Thyroid gland (tissue), 4 donors: ENCODE measurements around the gene PLIN3. TPM values are rescaled to one million over a fixed set of nuclear protein-coding genes. Genes with fewer than 3 reads are reported as not detected.

ENCODE experiments used
- DNase-seq, 2 donors: peaks; one replicate each; pipeline ENCODE4 v3.0.0-alpha.2; 2019
- H3K27ac ChIP-seq, 3 donors: fragments of 200-600 bp; sonication (generic); 1 replicate in 2 of 3; 2 replicates in 1 of 3; pipeline ENCODE4 v1.5.1; 2016 to 2019; ENCODE audit warnings: mild to moderate bottlenecking in 1 of 3, moderate library complexity in 1 of 3
- H3K27me3 ChIP-seq: fragments of 200-600 bp; sonication (generic); one replicate; pipeline ENCODE4 v1.5.1; 2019
- H3K36me3 ChIP-seq, 2 donors: fragments of 200-600 bp; sonication (generic); one replicate each; pipeline ENCODE4 v1.5.1; 2016 to 2019
- H3K4me1 ChIP-seq, 2 donors: fragments of 200-600 bp; sonication (generic); one replicate each; pipeline ENCODE4 v1.5.1; 2017 to 2019
- H3K4me3 ChIP-seq, 3 donors: fragments of 200-600 bp; sonication (generic); replicated peaks in 1 of 3; 1 replicate in 2 of 3; 2 replicates in 1 of 3; pipeline ENCODE4 v1.5.1; 2016; ENCODE audit warnings: mild to moderate bottlenecking in 1 of 3
- H3K9me3 ChIP-seq: fragments of 200-600 bp; sonication (generic); one replicate; pipeline ENCODE4 v1.5.1; 2017
- POLR2A ChIP-seq, 2 donors: fragments of 450-650 bp; IDR thresholded peaks; one replicate each; pipeline ENCODE4 v1.6.1; 2017; ENCODE audit warnings: antibody characterized with exemption in 2 of 2, mild to moderate bottlenecking in 2 of 2, moderate library complexity in 1 of 2
- WGBS, 2 donors: methylation state at CpG; one replicate each; pipeline ENCODE4 v1.1.5; 2017; 5-methylcytosine and 5-hydroxymethylcytosine counted together
- intact Hi-C: fragments of 100-400 bp; cut with DNase I; formaldehyde crosslinking; loops from one replicate; pipeline ENCODE4 v1.15.1; 2023
- total RNA-seq, 4 donors: library from RNA; depleted of rRNA; stranded (reverse); fragments of >200 nt; gene quantifications; one replicate each; pipeline ENCODE4 v1.2.3, GENCODE V29; 2016
- TF ChIP-seq, protein P1 (sequence below), 6 experiments: fragments of 200-600 bp in 3 of 6; fragments of 450-650 bp in 3 of 6; sonication (generic) in 3 of 6; IDR thresholded peaks; one replicate each; pipeline ENCODE4 v1.5.1; 2016 to 2019; ENCODE audit warnings: antibody characterized with exemption in 6 of 6, mild to moderate bottlenecking in 2 of 6, inconsistent platforms in 1 of 6, moderate library complexity in 1 of 6

PLIN3 gene
- total RNA-seq, 4 donors from 2014 or later = 24.4 to 41.3 (median 38.0) TPM

GRCh38 chr19:4817467-4818277 is 49.8 kb downstream of the PLIN3 start:
- H3K9me3 ChIP-seq = no peaks in the 10 kb centered on the region
- DNase-seq = no peak
- no peak for TF ChIP-seq POLR2A (IDR thresholded peaks at IDR 0.05)
- TF ChIP-seq, protein P1, sequence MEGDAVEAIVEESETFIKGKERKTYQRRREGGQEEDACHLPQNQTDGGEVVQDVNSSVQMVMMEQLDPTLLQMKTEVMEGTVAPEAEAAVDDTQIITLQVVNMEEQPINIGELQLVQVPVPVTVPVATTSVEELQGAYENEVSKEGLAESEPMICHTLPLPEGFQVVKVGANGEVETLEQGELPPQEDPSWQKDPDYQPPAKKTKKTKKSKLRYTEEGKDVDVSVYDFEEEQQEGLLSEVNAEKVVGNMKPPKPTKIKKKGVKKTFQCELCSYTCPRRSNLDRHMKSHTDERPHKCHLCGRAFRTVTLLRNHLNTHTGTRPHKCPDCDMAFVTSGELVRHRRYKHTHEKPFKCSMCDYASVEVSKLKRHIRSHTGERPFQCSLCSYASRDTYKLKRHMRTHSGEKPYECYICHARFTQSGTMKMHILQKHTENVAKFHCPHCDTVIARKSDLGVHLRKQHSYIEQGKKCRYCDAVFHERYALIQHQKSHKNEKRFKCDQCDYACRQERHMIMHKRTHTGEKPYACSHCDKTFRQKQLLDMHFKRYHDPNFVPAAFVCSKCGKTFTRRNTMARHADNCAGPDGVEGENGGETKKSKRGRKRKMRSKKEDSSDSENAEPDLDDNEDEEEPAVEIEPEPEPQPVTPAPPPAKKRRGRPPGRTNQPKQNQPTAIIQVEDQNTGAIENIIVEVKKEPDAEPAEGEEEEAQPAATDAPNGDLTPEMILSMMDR (IDR thresholded peaks at IDR 0.05) = no peak
- peaks cover 15 to 19% of the 10 kb centered on the region in 2 donors for H3K36me3 ChIP-seq
- 94 to 98% methylated on average over 12 to 13 of the region's 32 CpGs for WGBS, 2 donors
- H3K27ac ChIP-seq = no peak overlapping the region
- H3K27me3 ChIP-seq = no peaks in the 10 kb centered on the region
- intact Hi-C loops = no loop called here
- peaks cover 0 to 12% of the 10 kb centered on the region in 2 donors for H3K4me1 ChIP-seq
- H3K4me3 ChIP-seq = no peak overlapping the region

GRCh38 chr19:4816950-4817278 is 50.6 kb downstream of the PLIN3 start:
- Histone ChIP-seq H3K4me1 (peaks cover 0 to 12% of the 10 kb centered on the region in 2 donors), H3K9me3 (no peaks in the 10 kb centered on the region), H3K27me3 (no peaks in the 10 kb centered on the region), H3K4me3 (no peak overlapping the region), H3K27ac (no peak overlapping the region), H3K36me3 (peaks cover 15 to 19% of the 10 kb centered on the region in 2 donors)
- TF ChIP-seq, protein P1 (IDR thresholded peaks at IDR 0.05) = no peak
- TF ChIP-seq POLR2A (IDR thresholded peaks at IDR 0.05) = no peak
- no peak for DNase-seq
- WGBS, 2 donors = 95 to 96% methylated on average over 16 of the region's 16 CpGs
- intact Hi-C loops = no loop called here

GRCh38 chr19:4816202-4816949 is 51.1 kb downstream of the PLIN3 start:
- no peak overlapping the region for H3K27ac ChIP-seq
- no peak overlapping the region for H3K4me3 ChIP-seq
- intact Hi-C loops = no loop called here
- H3K36me3 ChIP-seq = peaks cover 15 to 19% of the 10 kb centered on the region in 2 donors
- no peaks in the 10 kb centered on the region for H3K9me3 ChIP-seq
- WGBS, 2 donors = 96 to 97% methylated on average over 12 to 18 of the region's 35 CpGs
- no peak for TF ChIP-seq POLR2A (IDR thresholded peaks at IDR 0.05)
- TF ChIP-seq, protein P1 (IDR thresholded peaks at IDR 0.05) = no peak
- H3K27me3 ChIP-seq = no peaks in the 10 kb centered on the region
- DNase-seq = no peak
- peaks cover 0 to 12% of the 10 kb centered on the region in 2 donors for H3K4me1 ChIP-seq

GRCh38 chr19:4815426-4816201 is 51.9 kb downstream of the PLIN3 start:
- H3K27ac ChIP-seq = no peak overlapping the region
- H3K36me3 ChIP-seq = peaks cover 15 to 19% of the 10 kb centered on the region in 2 donors
- H3K9me3 ChIP-seq = no peaks in the 10 kb centered on the region
- no peaks in the 10 kb centered on the region for H3K27me3 ChIP-seq
- peaks cover 0 to 12% of the 10 kb centered on the region in 2 donors for H3K4me1 ChIP-seq
- intact Hi-C loops = no loop called here
- no peak overlapping the region for H3K4me3 ChIP-seq
- 30 to 31% methylated on average over 25 to 27 of the region's 28 CpGs for WGBS, 2 donors
- TF ChIP-seq POLR2A (IDR thresholded peaks at IDR 0.05) = no peak
- TF ChIP-seq, protein P1 (IDR thresholded peaks at IDR 0.05) = peak in 1 of 6 experiments; percentile 2
- peak; percentile 84 for DNase-seq
